B cell (primary cell): ENCODE measurements around the gene DCTD. TPM values are rescaled to one million over a fixed set of nuclear protein-coding genes. Genes with fewer than 3 reads are reported as not detected.

Experiments
- ATAC-seq: fragments of 200-7000 bp; cut with Tn5 transposase; one replicate; pipeline ENCODE4 v1.10.0; 2021; ENCODE audit warnings: low read depth, mild to moderate bottlenecking, moderate number of reproducible peaks, moderate library complexity
- CTCF ChIA-PET: fragments of 350-600 bp; sonication (Branson Sonifier 250); formaldehyde crosslinking; loops from one replicate; lab custom pipeline; 2021; ENCODE audit warnings: antibody characterized with exemption, inconsistent platforms; lab: Charles Lee
- POLR2A ChIA-PET: fragments of 350-600 bp; sonication (Branson Sonifier 250); formaldehyde crosslinking; loops from one replicate; lab custom pipeline; 2021; ENCODE audit warnings: antibody characterized with exemption; lab: Charles Lee
- DNase-seq: peaks from one replicate; pipeline ENCODE4 v3.0.0; 2013
- H2AFZ ChIP-seq: 2 replicates; pipeline ENCODE4 v1.6.1; 2012; ENCODE audit warnings: mild to moderate bottlenecking, low read depth, low read length; ENCODE audit not compliant: insufficient read depth, poor library complexity, severe bottlenecking
- H3K27ac ChIP-seq, 2 donors: 1 replicate in 1 of 2; 2 replicates in 1 of 2; pipeline ENCODE4 v1.5.1; 2012 to 2013; ENCODE audit warnings: low read length in 2 of 2, mild to moderate bottlenecking in 2 of 2, moderate library complexity in 1 of 2
- H3K27me3 ChIP-seq, 4 experiments: fragments of 200-600 bp in 1 of 4; sonication (generic) in 1 of 4; replicated peaks in 1 of 4; 1 replicate in 2 of 4; 2 replicates in 2 of 4; pipeline versions ENCODE4 v1.6.1 to v1.7.0; 2013 to 2016; ENCODE audit warnings: low read length in 3 of 4, mild to moderate bottlenecking in 2 of 4, mixed read lengths in 1 of 4, moderate library complexity in 1 of 4; ENCODE audit not compliant: insufficient read depth in 4 of 4, control insufficient read depth in 3 of 4; ENCODE audit errors: control extremely low read depth in 1 of 4
- H3K36me3 ChIP-seq, 2 experiments: replicated peaks in 1 of 2; 1 replicate in 1 of 2; 2 replicates in 1 of 2; pipeline versions ENCODE4 v1.6.1 to v1.7.1; 2013; ENCODE audit warnings: low read length in 1 of 2; ENCODE audit not compliant: insufficient read depth in 2 of 2, control insufficient read depth in 1 of 2; ENCODE audit errors: control extremely low read depth in 1 of 2, extremely low read depth in 1 of 2
- H3K4me1 ChIP-seq, 2 donors: fragments of 200-600 bp in 1 of 2; sonication (generic) in 1 of 2; 1 replicate in 1 of 2; 2 replicates in 1 of 2; pipeline versions ENCODE4 v1.5.1 to v1.6.1; 2013 to 2017; ENCODE audit warnings: low read length in 2 of 2; ENCODE audit not compliant: control insufficient read depth in 2 of 2, insufficient read depth in 2 of 2
- H3K4me2 ChIP-seq: replicated peaks from 2 replicates; pipeline ENCODE3; 2012; ENCODE audit warnings: mild to moderate bottlenecking, low read depth, low read length; ENCODE audit not compliant: poor library complexity, severe bottlenecking
- H3K4me3 ChIP-seq, 5 experiments: fragments of 200-600 bp in 1 of 5; sonication (generic) in 1 of 5; 1 replicate in 3 of 5; 2 replicates in 2 of 5; pipeline versions ENCODE4 v1.5.1 to v1.7.0; 2011 to 2016; ENCODE audit warnings: low read length in 4 of 5, mild to moderate bottlenecking in 4 of 5, low read depth in 2 of 5, control low read depth in 1 of 5, moderate library complexity in 1 of 5; ENCODE audit not compliant: insufficient read depth in 1 of 5; ENCODE audit errors: control extremely low read depth in 1 of 5, extremely low read depth in 1 of 5
- H3K79me2 ChIP-seq: fragments of 200-600 bp; sonication (generic); one replicate; pipeline ENCODE4 v1.6.0; 2016; ENCODE audit warnings: low read length; ENCODE audit not compliant: control insufficient read depth, insufficient read depth
- H3K9ac ChIP-seq: fragments of 200-600 bp; sonication (generic); 2 replicates; pipeline ENCODE4 v1.6.1; 2017; ENCODE audit warnings: mild to moderate bottlenecking, low read length, moderate library complexity
- H3K9me3 ChIP-seq, 3 donors: one replicate each; pipeline versions ENCODE4 v1.6.1 to v1.7.1; 2013; ENCODE audit warnings: low read length in 2 of 3; ENCODE audit not compliant: control insufficient read depth in 2 of 3, insufficient read depth in 1 of 3; ENCODE audit errors: control extremely low read depth in 1 of 3
- H4K20me1 ChIP-seq: 2 replicates; pipeline ENCODE4 v1.6.0; 2012; ENCODE audit warnings: mild to moderate bottlenecking, low read length; ENCODE audit not compliant: insufficient read depth, control insufficient read depth, poor library complexity, severe bottlenecking
- H3K27ac Mint-ChIP-seq: one replicate; pipeline ENCODE4 v1.8.0; 2021; ENCODE audit warnings: mixed read lengths
- H3K27me3 Mint-ChIP-seq: one replicate; pipeline ENCODE4 v1.8.0; 2021; ENCODE audit warnings: mixed read lengths
- H3K4me1 Mint-ChIP-seq: one replicate; pipeline ENCODE4 v1.8.0; 2021; ENCODE audit warnings: mixed read lengths
- H3K4me3 Mint-ChIP-seq: one replicate; pipeline ENCODE4 v1.8.0; 2021; ENCODE audit warnings: mixed read lengths
- H3K9me3 Mint-ChIP-seq: one replicate; pipeline ENCODE4 v1.8.0; 2022; ENCODE audit warnings: mixed read lengths; ENCODE audit not compliant: insufficient read depth
- CTCF ChIP-seq: fragments of 200-600 bp; IDR thresholded peaks from one replicate; pipeline ENCODE4 v1.8.0; 2022; ENCODE audit warnings: antibody characterized with exemption, mild to moderate bottlenecking
- EZH2 ChIP-seq: IDR thresholded peaks from 2 replicates; pipeline ENCODE4 v1.6.1; 2012; ENCODE audit warnings: borderline replicate concordance, low read depth, mild to moderate bottlenecking, moderate library complexity, low read length; ENCODE audit not compliant: insufficient read depth, poor library complexity, severe bottlenecking
- WGBS: methylation state at CpG from one replicate; pipeline ENCODE4 v1.1.5; 2013; ENCODE audit warnings: missing lambda C conversion rate; ENCODE audit not compliant: insufficient coverage; 5-methylcytosine and 5-hydroxymethylcytosine counted together
- intact Hi-C: fragments of 100-400 bp; cut with micrococcal nuclease; formaldehyde crosslinking; loops from one replicate; pipeline ENCODE4 v1.10.0; 2022
- polyA plus RNA-seq: library from polyadenylated mRNA; depleted of rRNA; stranded (reverse); fragments of >200 nt; gene quantifications from 2 replicates; pipeline ENCODE4 v1.2.3, GENCODE V29; 2012
- total RNA-seq, 2 donors: library from RNA; stranded (reverse); fragments of 120-200 nt in 1 of 2; gene quantifications; 1 replicate in 1 of 2; 2 replicates in 1 of 2; pipeline versions ENCODE4 v1.2.3 to v1.2.4, GENCODE V29; 2013 to 2022

DCTD gene
- total and polyA plus RNA-seq, 2 donors (not counting 1 experiment from before 2014, with no cell fraction given) = 61.0 to 75.8 TPM

GRCh38 chr4:182955411-182955810 lies 38.2 kb upstream of the DCTD start:
- no peak for ATAC-seq
- Mint-ChIP-seq H3K4me1 (no peaks in the 10 kb centered on the region), H3K27ac (no peak overlapping the region), H3K9me3 (peaks cover 7% of the 10 kb centered on the region), H3K4me3 (no peak overlapping the region), H3K27me3 (no peaks in the 10 kb centered on the region)
- Histone ChIP-seq H3K9me3 (peaks cover 0 to 2% (median 1%) of the 10 kb centered on the region in 3 donors), H3K79me2 (no peaks in the 10 kb centered on the region), H3K4me3 (no peak overlapping the region), H3K4me1 (no peaks in the 10 kb centered on the region), H4K20me1 (no peaks in the 10 kb centered on the region), H3K27me3 (no peaks in the 10 kb centered on the region), H3K27ac (no peak overlapping the region), H2AFZ (no peak overlapping the region), H3K36me3 (no peaks in the 10 kb centered on the region), H3K9ac (no peak overlapping the region), H3K4me2 (no peak overlapping the region)
- CTCF ChIA-PET = no interaction called here
- intact Hi-C loops = no loop called here
- POLR2A ChIA-PET = no interaction called here
- no peak for TF ChIP-seq EZH2
- no peak for DNase-seq
- WGBS = 96% methylated on average over 2 of the region's 2 CpGs

- CTCF ChIA-PET = no interaction called here
- no peak overlapping the region for H3K27ac ChIP-seq
- H3K4me2 ChIP-seq = no peak overlapping the region
- no peaks in the 10 kb centered on the region for H3K9me3 ChIP-seq
- DNase-seq = no peak
- H2AFZ ChIP-seq = no peak overlapping the region
- no peak overlapping the region for H3K9ac ChIP-seq
- Mint-ChIP-seq H3K27ac (no peak overlapping the region), H3K4me3 (no peak overlapping the region), H3K4me1 (no peaks in the 10 kb centered on the region), H3K9me3 (no peaks in the 10 kb centered on the region), H3K27me3 (peaks cover 11% of the 10 kb centered on the region)
- H4K20me1 ChIP-seq = no peaks in the 10 kb centered on the region
- H3K27me3 ChIP-seq = no peaks in the 10 kb centered on the region
- H3K4me3 ChIP-seq = no peak overlapping the region
- H3K4me1 ChIP-seq = no peaks in the 10 kb centered on the region
- H3K36me3 ChIP-seq = no peaks in the 10 kb centered on the region
- no peaks in the 10 kb centered on the region for H3K79me2 ChIP-seq
- POLR2A ChIA-PET = no interaction called here
- no peak for TF ChIP-seq CTCF
- intact Hi-C loops = no loop called here
- WGBS = 100% methylated on average over 1 of the region's 4 CpGs
- ATAC-seq = no peak
Observed at GRCh38 chr4:182944484-182945213, 27.5 kb upstream of the DCTD start.
